ENCODE measurements around the gene ADAMTSL4.

ADAMTSL4 gene

GRCh38 chr1:150555971-150556865 is 7.0 kb downstream of the ADAMTSL4 start (continued):
- TF ChIP-seq TSHZ2 (CRISPR knock-in tag; IDR thresholded peaks at IDR 0.05) (no peak), ESRRG (CRISPR knock-in tag; IDR thresholded peaks at IDR 0.05) (no peak), CSDC2 (CRISPR knock-in tag; IDR thresholded peaks at IDR 0.05) (no peak), ZFP30 (CRISPR knock-in tag; IDR thresholded peaks at IDR 0.05) (no peak), SNAI2 (CRISPR knock-in tag; IDR thresholded peaks at IDR 0.05) (no peak)

- TF ChIP-seq ESRRG (CRISPR knock-in tag; IDR thresholded peaks at IDR 0.05) (no peak), POU6F1 (CRISPR knock-in tag; IDR thresholded peaks at IDR 0.05; ENCODE audit: borderline replicate concordance, low read depth) (no peak), ARNTL (CRISPR knock-in tag; IDR thresholded peaks at IDR 0.05; ENCODE audit: borderline replicate concordance, low read depth) (no peak), CSRNP3 (CRISPR knock-in tag; IDR thresholded peaks at IDR 0.05) (no peak), OSR1 (CRISPR knock-in tag; IDR thresholded peaks at IDR 0.05) (no peak), ZFP3 (CRISPR knock-in tag; IDR thresholded peaks at IDR 0.05) (no peak), ZC3H10 (CRISPR knock-in tag; IDR thresholded peaks at IDR 0.05) (no peak), ZNF565 (CRISPR knock-in tag; conservative IDR thresholded peaks at IDR 0.05; ENCODE audit: low read depth) (no peak), TSHZ2 (CRISPR knock-in tag; IDR thresholded peaks at IDR 0.05) (no peak)
- ATAC-seq, result no peak
Observed at GRCh38 chr1:150557065-150557600, 7.9 kb downstream of the ADAMTSL4 start.

- ATAC-seq, result no peak
- no peak for TF ChIP-seq ISL1 (CRISPR knock-in tag; IDR thresholded peaks at IDR 0.05)
- no peak for TF ChIP-seq PPARA (CRISPR knock-in tag; IDR thresholded peaks at IDR 0.05; ENCODE audit: borderline replicate concordance)
- TF ChIP-seq ZNF565 (CRISPR knock-in tag; conservative IDR thresholded peaks at IDR 0.05; ENCODE audit: low read depth), result no peak
- TF ChIP-seq SNAI2 (CRISPR knock-in tag; IDR thresholded peaks at IDR 0.05), result no peak
- no peak for TF ChIP-seq ZC3H10 (CRISPR knock-in tag; IDR thresholded peaks at IDR 0.05)
- TF ChIP-seq CSRNP3 (CRISPR knock-in tag; IDR thresholded peaks at IDR 0.05), result no peak
- no peak for TF ChIP-seq BACH2 (CRISPR knock-in tag; IDR thresholded peaks at IDR 0.05; ENCODE audit: borderline replicate concordance)
- TF ChIP-seq TOX (CRISPR knock-in tag; IDR thresholded peaks at IDR 0.05; ENCODE audit: borderline replicate concordance), result no peak
- no peak for TF ChIP-seq ZFP3 (CRISPR knock-in tag; IDR thresholded peaks at IDR 0.05)
- no peak for TF ChIP-seq PATZ1 (CRISPR knock-in tag; IDR thresholded peaks at IDR 0.05; ENCODE audit: borderline replicate concordance)
- TF ChIP-seq ARNTL (CRISPR knock-in tag; IDR thresholded peaks at IDR 0.05; ENCODE audit: borderline replicate concordance, low read depth), result no peak
- no peak for TF ChIP-seq GLIS3 (CRISPR knock-in tag; IDR thresholded peaks at IDR 0.05)
- TF ChIP-seq ZNF70 (CRISPR knock-in tag; IDR thresholded peaks at IDR 0.05), result no peak
- no peak for TF ChIP-seq TCF4 (CRISPR knock-in tag; IDR thresholded peaks at IDR 0.05; ENCODE audit: borderline replicate concordance)
- TF ChIP-seq CSDC2 (CRISPR knock-in tag; IDR thresholded peaks at IDR 0.05), result no peak
- no peak for TF ChIP-seq ESRRG (CRISPR knock-in tag; IDR thresholded peaks at IDR 0.05)
Observed at GRCh38 chr1:150557813-150558212, 8.6 kb downstream of the ADAMTSL4 start.

Measured in SK-N-SH treated with all-trans-retinoic acid at 6 μM for 48 hours (cell line).